Activated T-cell treated with anti-CD3 and anti-CD28 coated beads, Interleukin-2, amount 50 U/mL, for 72 hours (primary cell): ENCODE results near the gene PHACTR1. TPM values are rescaled to one million over a fixed set of nuclear protein-coding genes. Genes with fewer than 3 reads are reported as not detected.
"Not testable (repeated sequence)": the region's sequence is repeated elsewhere in the genome, so short reads cannot be mapped to it uniquely, and the experiment has no call there.

Experiments
- ATAC-seq, 2 donors: fragments of 150-1000 bp; cut with Tn5 transposase; replicated peaks in 1 of 2; 2 replicates each; pipeline ENCODE4 v1.10.0; 2021; ENCODE audit warnings: moderate library complexity in 2 of 2, mild to moderate bottlenecking in 1 of 2
- DNase-seq, 2 donors: peaks; one replicate each; pipeline ENCODE4 v3.0.0; 2021 to 2022; ENCODE audit warnings: mixed read lengths in 1 of 2
- H3K27ac Mint-ChIP-seq: one replicate; pipeline ENCODE4 v1.8.0; 2022; ENCODE audit warnings: mild to moderate bottlenecking, moderate library complexity, mixed read lengths
- H3K27me3 Mint-ChIP-seq: one replicate; pipeline ENCODE4 v1.8.0; 2022; ENCODE audit warnings: low read depth, mixed read lengths
- H3K36me3 Mint-ChIP-seq, 2 donors: one replicate each; pipeline ENCODE4 v1.8.0; 2022; ENCODE audit warnings: mixed read lengths in 2 of 2, mild to moderate bottlenecking in 1 of 2; ENCODE audit not compliant: insufficient read depth in 2 of 2
- H3K4me1 Mint-ChIP-seq: one replicate; pipeline ENCODE4 v1.8.0; 2022; ENCODE audit warnings: low read depth, mixed read lengths
- H3K4me3 Mint-ChIP-seq, 2 donors: one replicate each; pipeline ENCODE4 v1.8.0; 2022; ENCODE audit warnings: mild to moderate bottlenecking in 2 of 2, mixed read lengths in 2 of 2, moderate library complexity in 2 of 2
- H3K9me3 Mint-ChIP-seq, 2 donors: one replicate each; pipeline ENCODE4 v1.8.0; 2022; ENCODE audit warnings: mixed read lengths in 2 of 2
- total RNA-seq, 2 donors: library from RNA; stranded (reverse); gene quantifications; one replicate each; pipeline ENCODE4 v1.2.3, GENCODE V29; 2022

Gene PHACTR1
- total RNA-seq, 2 donors from 2014 or later, result 0.05 to 0.16 TPM

GRCh38 chr6:12719017-12719416 lies 2.5 kb downstream of the PHACTR1 start:
- DNase-seq (no peak), ATAC-seq (no peak)
- H3K4me1 Mint-ChIP-seq, result no peaks in the 10 kb centered on the region
- peaks cover 16% of the 10 kb centered on the region for H3K27me3 Mint-ChIP-seq
- no peak overlapping the region for H3K4me3 Mint-ChIP-seq
- no peaks in the 10 kb centered on the region for H3K36me3 Mint-ChIP-seq
- H3K9me3 Mint-ChIP-seq, result no peaks in the 10 kb centered on the region
- no peak overlapping the region for H3K27ac Mint-ChIP-seq

GRCh38 chr6:12720310-12720709 lies 3.7 kb downstream of the PHACTR1 start:
- Mint-ChIP-seq H3K4me3 (no peak overlapping the region), H3K27ac (no peak overlapping the region), H3K4me1 (no peaks in the 10 kb centered on the region), H3K36me3 (no peaks in the 10 kb centered on the region), H3K9me3 (no peaks in the 10 kb centered on the region), H3K27me3 (peaks cover 17% of the 10 kb centered on the region)
- DNase-seq (no peak), ATAC-seq (no peak)

GRCh38 chr6:12725263-12725662 lies 8.7 kb downstream of the PHACTR1 start:
- Mint-ChIP-seq H3K9me3 (no peaks in the 10 kb centered on the region), H3K4me3 (no peak overlapping the region), H3K36me3 (no peaks in the 10 kb centered on the region), H3K27me3 (peaks cover 14% of the 10 kb centered on the region), H3K4me1 (no peaks in the 10 kb centered on the region), H3K27ac (no peak overlapping the region)
- DNase-seq (no peak), ATAC-seq (no peak)

GRCh38 chr6:12729467-12729866 lies 12.9 kb downstream of the PHACTR1 start:
- DNase-seq, result no peak
- H3K27me3 Mint-ChIP-seq, result peaks cover 13% of the 10 kb centered on the region
- H3K27ac Mint-ChIP-seq, result no peak overlapping the region
- H3K4me1 Mint-ChIP-seq, result no peaks in the 10 kb centered on the region
- no peaks in the 10 kb centered on the region for H3K9me3 Mint-ChIP-seq
- ATAC-seq, result no peak
- H3K36me3 Mint-ChIP-seq, result no peaks in the 10 kb centered on the region
- H3K4me3 Mint-ChIP-seq, result no peak overlapping the region

GRCh38 chr6:12730809-12731208 lies 14.2 kb downstream of the PHACTR1 start:
- DNase-seq, H3K36me3 Mint-ChIP-seq, ATAC-seq, H3K27ac Mint-ChIP-seq, H3K4me3 Mint-ChIP-seq, H3K9me3 Mint-ChIP-seq, H3K27me3 Mint-ChIP-seq, H3K4me1 Mint-ChIP-seq: not testable (repeated sequence)

GRCh38 chr6:12733876-12734275 lies 17.3 kb downstream of the PHACTR1 start:
- Mint-ChIP-seq H3K36me3 (no peaks in the 10 kb centered on the region), H3K4me1 (no peaks in the 10 kb centered on the region), H3K4me3 (no peak overlapping the region), H3K27ac (no peak overlapping the region), H3K27me3 (peaks cover 5% of the 10 kb centered on the region), H3K9me3 (no peaks in the 10 kb centered on the region)
- ATAC-seq (no peak), DNase-seq (no peak)

GRCh38 chr6:12735786-12736185 lies 19.2 kb downstream of the PHACTR1 start:
- H3K36me3 Mint-ChIP-seq, result no peaks in the 10 kb centered on the region
- H3K4me1 Mint-ChIP-seq, result no peaks in the 10 kb centered on the region
- no peak overlapping the region for H3K27ac Mint-ChIP-seq
- no peak overlapping the region for H3K4me3 Mint-ChIP-seq
- no peaks in the 10 kb centered on the region for H3K9me3 Mint-ChIP-seq
- no peak for ATAC-seq
- H3K27me3 Mint-ChIP-seq, result no peaks in the 10 kb centered on the region
- no peak for DNase-seq

- Mint-ChIP-seq H3K4me3 (no peak overlapping the region), H3K27me3 (peaks cover 56% of the 10 kb centered on the region), H3K27ac (no peak overlapping the region), H3K36me3 (peaks cover 1 to 4% of the 10 kb centered on the region in 2 donors), H3K9me3 (peaks cover 5% of the 10 kb centered on the region in 2 donors), H3K4me1 (no peaks in the 10 kb centered on the region)
- DNase-seq (no peak), ATAC-seq (no peak)
These were observed 31.8 kb downstream of the PHACTR1 start for GRCh38 chr6:12748411-12748810.

GRCh38 chr6:12748815-12749521 lies 32.4 kb downstream of the PHACTR1 start:
- Mint-ChIP-seq H3K27me3 (peaks cover 56% of the 10 kb centered on the region), H3K27ac (no peak overlapping the region), H3K4me1 (no peaks in the 10 kb centered on the region), H3K9me3 (peaks cover 5% of the 10 kb centered on the region in 2 donors), H3K36me3 (peaks cover 1 to 4% of the 10 kb centered on the region in 2 donors), H3K4me3 (peak overlapping the region in 1 of 2 donors; percentile 7)
- DNase-seq, result no peak
- ATAC-seq, result no peak

GRCh38 chr6:12749531-12750379 lies 33.2 kb downstream of the PHACTR1 start:
- DNase-seq (no peak), ATAC-seq (no peak)
- Mint-ChIP-seq H3K27ac (no peak overlapping the region), H3K4me3 (peak overlapping the region in 1 of 2 donors; percentile 48), H3K4me1 (no peaks in the 10 kb centered on the region), H3K27me3 (peaks cover 56% of the 10 kb centered on the region), H3K36me3 (peaks cover 1 to 4% of the 10 kb centered on the region in 2 donors), H3K9me3 (peaks cover 4 to 5% of the 10 kb centered on the region in 2 donors)

GRCh38 chr6:12750416-12750815 lies 33.8 kb downstream of the PHACTR1 start:
- ATAC-seq (no peak), DNase-seq (no peak)
- Mint-ChIP-seq H3K4me1 (no peaks in the 10 kb centered on the region), H3K27me3 (peaks cover 56% of the 10 kb centered on the region), H3K9me3 (peaks cover 4 to 5% of the 10 kb centered on the region in 2 donors), H3K36me3 (peaks cover 1 to 4% of the 10 kb centered on the region in 2 donors), H3K27ac (no peak overlapping the region), H3K4me3 (no peak overlapping the region)

- ATAC-seq (no peak), DNase-seq (peak; percentile 19 to 37)
- H3K27ac Mint-ChIP-seq, result no peak overlapping the region
- H3K9me3 Mint-ChIP-seq, result peaks cover 2% of the 10 kb centered on the region in 2 donors
- H3K27me3 Mint-ChIP-seq, result peaks cover 50% of the 10 kb centered on the region
- no peak overlapping the region for H3K4me3 Mint-ChIP-seq
- H3K36me3 Mint-ChIP-seq, result peaks cover 1 to 4% of the 10 kb centered on the region in 2 donors
- no peaks in the 10 kb centered on the region for H3K4me1 Mint-ChIP-seq
These were observed 35.2 kb downstream of the PHACTR1 start for GRCh38 chr6:12751694-12752325.

GRCh38 chr6:12753036-12753435 lies 36.5 kb downstream of the PHACTR1 start:
- no peak overlapping the region for H3K4me3 Mint-ChIP-seq
- no peak for ATAC-seq
- DNase-seq, result no peak
- H3K27me3 Mint-ChIP-seq, result peaks cover 41% of the 10 kb centered on the region
- H3K4me1 Mint-ChIP-seq, result no peaks in the 10 kb centered on the region
- H3K36me3 Mint-ChIP-seq, result peaks cover 1 to 4% of the 10 kb centered on the region in 2 donors
- H3K9me3 Mint-ChIP-seq, result peaks cover under 1 to 4% of the 10 kb centered on the region in 2 donors
- H3K27ac Mint-ChIP-seq, result no peak overlapping the region
